H9 (cell line): ENCODE measurements around the gene CDH8. TPM values are rescaled to one million over a fixed set of nuclear protein-coding genes. Genes with fewer than 3 reads are reported as not detected.

ENCODE experiments used
- DNase-seq: peaks from one replicate; pipeline ENCODE4 v3.0.0-alpha.2; 2017
- H2AFZ ChIP-seq: one replicate; pipeline ENCODE4 v1.6.1; 2013; ENCODE audit warnings: mild to moderate bottlenecking, low read length, control low read depth, moderate library complexity
- H2AK5ac ChIP-seq: 2 replicates; pipeline ENCODE4 v1.6.1; 2013; ENCODE audit warnings: low read length, control low read depth, mixed read lengths; ENCODE audit not compliant: insufficient read length
- H2BK120ac ChIP-seq: one replicate; pipeline ENCODE4 v1.6.1; 2013; ENCODE audit warnings: low read depth, mild to moderate bottlenecking, low read length, control low read depth, inconsistent platforms; ENCODE audit not compliant: poor library complexity, severe bottlenecking
- H2BK12ac ChIP-seq: 2 replicates; pipeline ENCODE4 v1.6.1; 2013; ENCODE audit warnings: low read length, control low read depth, mixed read lengths, low read depth; ENCODE audit not compliant: insufficient read length
- H2BK15ac ChIP-seq: 2 replicates; pipeline ENCODE4 v1.6.1; 2013; ENCODE audit warnings: low read depth, low read length, control low read depth
- H2BK20ac ChIP-seq: one replicate; pipeline ENCODE4 v1.6.1; 2013; ENCODE audit warnings: low read depth, mild to moderate bottlenecking, low read length, control low read depth, inconsistent platforms; ENCODE audit not compliant: poor library complexity, severe bottlenecking
- H2BK5ac ChIP-seq: 2 replicates; pipeline ENCODE4 v1.6.1; 2013; ENCODE audit warnings: low read length, control low read depth, mixed read lengths; ENCODE audit not compliant: insufficient read length
- H3K14ac ChIP-seq: 2 replicates; pipeline ENCODE4 v1.6.1; 2013; ENCODE audit warnings: low read length, control low read depth; ENCODE audit not compliant: insufficient read depth
- H3K18ac ChIP-seq: 2 replicates; pipeline ENCODE4 v1.6.1; 2013; ENCODE audit warnings: low read depth, mild to moderate bottlenecking, mixed read lengths, low read length, control low read depth; ENCODE audit not compliant: insufficient read length
- H3K23ac ChIP-seq: 2 replicates; pipeline ENCODE4 v1.6.1; 2013; ENCODE audit warnings: low read length, control low read depth, mixed read lengths, low read depth; ENCODE audit not compliant: insufficient read length
- H3K23me2 ChIP-seq: 2 replicates; pipeline ENCODE4 v1.6.1; 2013; ENCODE audit warnings: low read depth, mild to moderate bottlenecking, mixed read lengths, low read length, control low read depth; ENCODE audit not compliant: insufficient read length, poor library complexity, severe bottlenecking
- H3K27ac ChIP-seq: 2 replicates; pipeline ENCODE4 v1.5.1; 2013; ENCODE audit warnings: low read length, control low read depth, mixed read lengths, low read depth; ENCODE audit not compliant: insufficient read length
- H3K27me3 ChIP-seq: 2 replicates; pipeline ENCODE4 v1.6.1; 2013; ENCODE audit warnings: low read length, control low read depth, inconsistent platforms; ENCODE audit not compliant: insufficient read depth
- H3K4ac ChIP-seq: 2 replicates; pipeline ENCODE4 v1.6.1; 2013; ENCODE audit warnings: low read depth, mild to moderate bottlenecking, control low read depth, inconsistent platforms, low read length, moderate library complexity
- H3K4me1 ChIP-seq: 2 replicates; pipeline ENCODE4 v1.6.1; 2013; ENCODE audit warnings: low read length, control low read depth, inconsistent platforms; ENCODE audit not compliant: insufficient read depth
- H3K4me2 ChIP-seq: 2 replicates; pipeline ENCODE4 v1.6.1; 2013; ENCODE audit warnings: low read length, control low read depth, mixed read lengths; ENCODE audit not compliant: insufficient read length, insufficient read depth
- H3K56ac ChIP-seq: 2 replicates; pipeline ENCODE4 v1.6.1; 2013; ENCODE audit warnings: low read depth, mild to moderate bottlenecking, mixed read lengths, low read length, control low read depth; ENCODE audit not compliant: insufficient read length
- H3K79me1 ChIP-seq: 2 replicates; pipeline ENCODE4 v1.6.1; 2013; ENCODE audit warnings: low read depth, mild to moderate bottlenecking, moderate library complexity, low read length, control low read depth, inconsistent platforms; ENCODE audit not compliant: insufficient read depth, poor library complexity, severe bottlenecking
- H3K79me2 ChIP-seq: 2 replicates; pipeline ENCODE4 v1.6.1; 2013; ENCODE audit warnings: low read length, control low read depth, inconsistent platforms; ENCODE audit not compliant: insufficient read depth
- H3K9ac ChIP-seq: 2 replicates; pipeline ENCODE4 v1.6.1; 2013; ENCODE audit warnings: low read length, control low read depth, mixed read lengths; ENCODE audit not compliant: insufficient read length; ENCODE audit errors: extremely low read depth
- H3K9me3 ChIP-seq: one replicate; pipeline ENCODE4 v1.6.1; 2013; ENCODE audit warnings: low read depth, low read length, inconsistent platforms; ENCODE audit not compliant: control insufficient read depth
- H3T11ph ChIP-seq: one replicate; pipeline ENCODE4 v1.6.1; 2013; ENCODE audit warnings: mild to moderate bottlenecking, low read length, control low read depth, inconsistent platforms
- H4K20me1 ChIP-seq: one replicate; pipeline ENCODE4 v1.6.1; 2013; ENCODE audit not compliant: control insufficient read depth, insufficient read length, insufficient read depth
- H4K5ac ChIP-seq: 2 replicates; pipeline ENCODE4 v1.6.1; 2013; ENCODE audit warnings: low read depth, mild to moderate bottlenecking, mixed read lengths, low read length, control low read depth; ENCODE audit not compliant: insufficient read length
- H4K8ac ChIP-seq: replicated peaks from 2 replicates; pipeline ENCODE4 v1.6.1; 2013; ENCODE audit warnings: low read length, control low read depth, mixed read lengths, low read depth; ENCODE audit not compliant: insufficient read length
- H4K91ac ChIP-seq: 2 replicates; pipeline ENCODE4 v1.6.1; 2013; ENCODE audit warnings: low read depth, mild to moderate bottlenecking, moderate library complexity, mixed read lengths, low read length, control low read depth; ENCODE audit not compliant: insufficient read length
- H3K27ac Mint-ChIP-seq, 3 experiments: 2 replicates in 2 of 3; 3 replicates in 1 of 3; pipeline ENCODE4 v1.8.0; 2020 to 2021; ENCODE audit warnings: mixed read lengths in 3 of 3, mild to moderate bottlenecking in 1 of 3, moderate library complexity in 1 of 3
- H3K27me3 Mint-ChIP-seq: 2 replicates; pipeline ENCODE4 v1.8.0; 2021; ENCODE audit warnings: low read depth, mild to moderate bottlenecking, moderate library complexity, mixed read lengths
- H3K36me3 Mint-ChIP-seq, 3 experiments: 2 replicates in 2 of 3; 3 replicates in 1 of 3; pipeline ENCODE4 v1.8.0; 2020 to 2021; ENCODE audit warnings: low read depth in 3 of 3, mixed read lengths in 3 of 3; ENCODE audit not compliant: insufficient read depth in 1 of 3
- H3K4me1 Mint-ChIP-seq, 2 experiments: 2 replicates each; pipeline ENCODE4 v1.8.0; 2020; ENCODE audit warnings: mixed read lengths in 2 of 2
- H3K4me3 Mint-ChIP-seq, 2 experiments: 2 replicates in 1 of 2; 3 replicates in 1 of 2; pipeline ENCODE4 v1.8.0; 2020 to 2021; ENCODE audit warnings: mild to moderate bottlenecking in 2 of 2, mixed read lengths in 2 of 2, moderate library complexity in 1 of 2
- H3K9me3 Mint-ChIP-seq, 2 experiments: 2 replicates in 1 of 2; 3 replicates in 1 of 2; pipeline ENCODE4 v1.8.0; 2020; ENCODE audit warnings: mild to moderate bottlenecking in 2 of 2, mixed read lengths in 2 of 2, moderate library complexity in 1 of 2
- WGBS: extraction: QIAGEN DNeasy Blood & Tissue Kit; methylation state at CpG from one replicate; pipeline ENCODE4 v1.1.7; 2013; ENCODE audit warnings: missing lambda C conversion rate, low lambda C conversion rate, mixed read lengths; ENCODE audit not compliant: insufficient read length; ENCODE audit errors: extremely low coverage; 5-methylcytosine and 5-hydroxymethylcytosine counted together
- total RNA-seq: library from RNA; stranded (reverse); gene quantifications from 2 replicates; pipeline ENCODE4 v1.2.1, GENCODE V29; 2021
- TF ChIP-seq, protein P1 (sequence below): fragments of 200-600 bp; sonication (generic); conservative IDR thresholded peaks from 3 replicates; pipeline ENCODE4 v1.8.0; 2021; ENCODE audit warnings: antibody characterized with exemption, mild to moderate bottlenecking

CDH8 gene
- total RNA-seq, 1 experiment from 2014 or later: 12.0 TPM

DNA sequence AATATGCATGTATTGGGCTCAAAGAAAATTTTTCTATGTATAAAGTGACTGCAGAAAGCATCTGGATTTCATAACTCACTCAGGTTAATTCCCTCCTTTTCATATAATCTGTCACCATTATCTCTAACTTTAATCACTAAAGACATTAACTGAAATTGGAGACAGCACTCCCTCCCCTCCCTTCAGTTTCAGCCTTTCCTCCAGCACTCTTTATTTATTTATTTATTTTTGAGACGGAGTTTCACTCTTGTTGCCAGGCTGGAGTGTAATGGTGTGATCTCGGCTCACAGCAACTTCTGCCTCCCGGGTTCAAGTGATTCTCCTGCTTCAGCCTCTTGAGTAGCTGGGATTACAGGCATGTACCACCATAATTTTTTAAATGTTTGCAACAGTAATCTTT lies 43.1 kb downstream of the CDH8 start:
- H3K27me3 Mint-ChIP-seq: no peaks in the 10 kb centered on the region
- Histone ChIP-seq H3K79me1 (no peaks in the 10 kb centered on the region), H3K9ac (no peak overlapping the region), H2BK120ac (no peak overlapping the region), H3K27me3 (no peaks in the 10 kb centered on the region), H4K91ac (no peak overlapping the region), H3K4me1 (no peaks in the 10 kb centered on the region; the same call in 1 of the 2 replicates), H4K5ac (no peak overlapping the region), H3K9me3 (no peaks in the 10 kb centered on the region), H2BK5ac (no peak overlapping the region), H3T11ph (no peak overlapping the region), H3K23me2 (no peaks in the 10 kb centered on the region), H3K18ac (no peak overlapping the region), H4K8ac (no peak overlapping the region), H2AFZ (no peak overlapping the region), H4K20me1 (no peaks in the 10 kb centered on the region), H3K14ac (no peak overlapping the region), H2AK5ac (no peak overlapping the region), H3K4me2 (no peak overlapping the region), H3K79me2 (no peaks in the 10 kb centered on the region), H2BK20ac (no peak overlapping the region), H3K23ac (no peak overlapping the region), H2BK15ac (no peak overlapping the region), H3K56ac (no peak overlapping the region), H3K4ac (no peak overlapping the region), H2BK12ac (no peak overlapping the region), H3K27ac (no peak overlapping the region)
- no peaks in the 10 kb centered on the region for H3K9me3 Mint-ChIP-seq
- no peaks in the 10 kb centered on the region for H3K36me3 Mint-ChIP-seq
- no peak for DNase-seq
- no peak overlapping the region for H3K4me3 Mint-ChIP-seq
- H3K27ac Mint-ChIP-seq: no peak overlapping the region
- WGBS: no CpG with 5 or more reads among the region's 3 CpGs
- TF ChIP-seq, protein P1, sequence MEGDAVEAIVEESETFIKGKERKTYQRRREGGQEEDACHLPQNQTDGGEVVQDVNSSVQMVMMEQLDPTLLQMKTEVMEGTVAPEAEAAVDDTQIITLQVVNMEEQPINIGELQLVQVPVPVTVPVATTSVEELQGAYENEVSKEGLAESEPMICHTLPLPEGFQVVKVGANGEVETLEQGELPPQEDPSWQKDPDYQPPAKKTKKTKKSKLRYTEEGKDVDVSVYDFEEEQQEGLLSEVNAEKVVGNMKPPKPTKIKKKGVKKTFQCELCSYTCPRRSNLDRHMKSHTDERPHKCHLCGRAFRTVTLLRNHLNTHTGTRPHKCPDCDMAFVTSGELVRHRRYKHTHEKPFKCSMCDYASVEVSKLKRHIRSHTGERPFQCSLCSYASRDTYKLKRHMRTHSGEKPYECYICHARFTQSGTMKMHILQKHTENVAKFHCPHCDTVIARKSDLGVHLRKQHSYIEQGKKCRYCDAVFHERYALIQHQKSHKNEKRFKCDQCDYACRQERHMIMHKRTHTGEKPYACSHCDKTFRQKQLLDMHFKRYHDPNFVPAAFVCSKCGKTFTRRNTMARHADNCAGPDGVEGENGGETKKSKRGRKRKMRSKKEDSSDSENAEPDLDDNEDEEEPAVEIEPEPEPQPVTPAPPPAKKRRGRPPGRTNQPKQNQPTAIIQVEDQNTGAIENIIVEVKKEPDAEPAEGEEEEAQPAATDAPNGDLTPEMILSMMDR: no peak
- H3K4me1 Mint-ChIP-seq: peaks cover 7 to 20% of the 10 kb centered on the region in 2 experiments
